Measurements from ENCODE around the gene ESRRA. TPM values are rescaled to one million over a fixed set of nuclear protein-coding genes. Genes with fewer than 3 reads are reported as not detected.

Gene ESRRA
- total RNA-seq, 5 donors from 2014 or later (not counting 1 experiment from before 2014, with no cell fraction given), result 20.2 to 43.1 (median 39.7) TPM

GRCh38 chr11:64352099-64352994 lies 47.0 kb downstream of the ESRRA start:
- POLR2A ChIA-PET, result interaction anchor here in 1 of 2 donors (0.5 kb wide), 1 partner anchor 12 kb away, joined by 6 read pairs; no protein-coding TSS in a partner anchor

GRCh38 chr11:64352995-64353714 lies 47.8 kb downstream of the ESRRA start:
- H3K4me3 Mint-ChIP-seq, result no peak overlapping the region
- CTCF ChIA-PET, result interaction anchor here in 1 of 2 donors (0.7 kb wide), 1 partner anchor 51 kb away, joined by 3 read pairs; no protein-coding TSS in a partner anchor

More at GRCh38 chr11:64352099-64352994, 47.0 kb downstream of the ESRRA start:
- H3K9me3 ChIP-seq, result no peaks in the 10 kb centered on the region
- no peak overlapping the region for H3K27ac ChIP-seq (ENCODE audit: low read length)
- WGBS (ENCODE audit: insufficient coverage), result 97% methylated on average over 26 of the region's 33 CpGs
- peaks cover 4 to 7% (median 5%) of the 10 kb centered on the region in 3 donors for H3K4me1 Mint-ChIP-seq
- H3K9me3 Mint-ChIP-seq, result no peaks in the 10 kb centered on the region
- no peak for DNase-seq
- no peak for ATAC-seq (replicated peaks in 1 of 4)
- H3K27ac Mint-ChIP-seq, result no peak overlapping the region
- peaks cover 0 to 16% of the 10 kb centered on the region in 2 experiments for H3K4me1 ChIP-seq (ENCODE audit: control insufficient read depth in 1 of 2, extremely low read depth in 1 of 2, insufficient read depth in 2 of 2, low read length in 2 of 2)
- peaks cover 21 to 39% of the 10 kb centered on the region in 2 donors for H3K36me3 ChIP-seq (ENCODE audit: control insufficient read depth in 2 of 2, extremely low read depth in 1 of 2, insufficient read depth in 1 of 2, low read length in 1 of 2)
- no peak overlapping the region for H3K4me3 Mint-ChIP-seq
- no peak overlapping the region for H3K4me3 ChIP-seq (ENCODE audit: control insufficient read depth in 1 of 2, extremely low read depth in 1 of 2, low read length in 1 of 2)
- H3K36me3 Mint-ChIP-seq, result peaks cover 5% of the 10 kb centered on the region
- H3K27me3 ChIP-seq (replicated peaks in 1 of 2; ENCODE audit: control insufficient read depth in 2 of 2, extremely low read depth in 1 of 2, insufficient read depth in 2 of 2, low read length in 1 of 2), result no peaks in the 10 kb centered on the region
- no peaks in the 10 kb centered on the region for H3K27me3 Mint-ChIP-seq
- CTCF ChIA-PET, result interaction anchor here (0.5 to 0.7 kb wide), 2 partner anchors 50 to 322 kb away, joined by 3 read pairs; no protein-coding TSS in a partner anchor

GRCh38 chr11:64353715-64354506 lies 48.6 kb downstream of the ESRRA start:
- ATAC-seq (replicated peaks in 1 of 4), result no peak
- no peaks in the 10 kb centered on the region for H3K27me3 ChIP-seq (replicated peaks in 1 of 2; ENCODE audit: control insufficient read depth in 2 of 2, extremely low read depth in 1 of 2, insufficient read depth in 2 of 2, low read length in 1 of 2)
- no peak overlapping the region for H3K27ac Mint-ChIP-seq
- WGBS (ENCODE audit: insufficient coverage), result 95% methylated on average over 8 of the region's 20 CpGs
- CTCF ChIA-PET, result interaction anchor here in 1 of 2 donors (0.6 kb wide), 1 partner anchor 53 kb away, joined by 3 read pairs; no protein-coding TSS in a partner anchor
- peaks cover 19 to 34% of the 10 kb centered on the region in 2 donors for H3K36me3 ChIP-seq (ENCODE audit: control insufficient read depth in 2 of 2, extremely low read depth in 1 of 2, insufficient read depth in 1 of 2, low read length in 1 of 2)
- peaks cover 12 to 32% of the 10 kb centered on the region in 2 experiments for H3K4me1 ChIP-seq (ENCODE audit: control insufficient read depth in 1 of 2, extremely low read depth in 1 of 2, insufficient read depth in 2 of 2, low read length in 2 of 2)
- no peaks in the 10 kb centered on the region for H3K27me3 Mint-ChIP-seq
- no peak overlapping the region for H3K4me3 ChIP-seq (ENCODE audit: control insufficient read depth in 1 of 2, extremely low read depth in 1 of 2, low read length in 1 of 2)
- H3K4me3 Mint-ChIP-seq, result no peak overlapping the region
- peaks cover 3% of the 10 kb centered on the region for H3K36me3 Mint-ChIP-seq
- DNase-seq, result no peak
- no peak overlapping the region for H3K27ac ChIP-seq (ENCODE audit: low read length)
- peaks cover 7 to 17% (median 14%) of the 10 kb centered on the region in 3 donors for H3K4me1 Mint-ChIP-seq
- H3K9me3 ChIP-seq, result no peaks in the 10 kb centered on the region
- H3K9me3 Mint-ChIP-seq, result no peaks in the 10 kb centered on the region
- POLR2A ChIA-PET, result no interaction called here

More at GRCh38 chr11:64352995-64353714, 47.8 kb downstream of the ESRRA start:
- Histone ChIP-seq H3K9me3 (no peaks in the 10 kb centered on the region), H3K27ac (ENCODE audit: low read length) (no peak overlapping the region), H3K36me3 (ENCODE audit: control insufficient read depth in 2 of 2, extremely low read depth in 1 of 2, insufficient read depth in 1 of 2, low read length in 1 of 2) (peaks cover 19 to 36% of the 10 kb centered on the region in 2 donors), H3K4me1 (ENCODE audit: control insufficient read depth in 1 of 2, extremely low read depth in 1 of 2, insufficient read depth in 2 of 2, low read length in 2 of 2) (peaks cover 7 to 25% of the 10 kb centered on the region in 2 experiments), H3K27me3 (replicated peaks in 1 of 2; ENCODE audit: control insufficient read depth in 2 of 2, extremely low read depth in 1 of 2, insufficient read depth in 2 of 2, low read length in 1 of 2) (no peaks in the 10 kb centered on the region), H3K4me3 (ENCODE audit: control insufficient read depth in 1 of 2, extremely low read depth in 1 of 2, low read length in 1 of 2) (no peak overlapping the region)
- ATAC-seq (replicated peaks in 1 of 4) (no peak), DNase-seq (no peak)
- Mint-ChIP-seq H3K27ac (no peak overlapping the region), H3K27me3 (no peaks in the 10 kb centered on the region), H3K4me1 (peaks cover 7 to 13% (median 12%) of the 10 kb centered on the region in 3 donors), H3K36me3 (peaks cover 3% of the 10 kb centered on the region), H3K9me3 (no peaks in the 10 kb centered on the region)
- WGBS (ENCODE audit: insufficient coverage), result 95% methylated on average over 30 of the region's 34 CpGs
- POLR2A ChIA-PET, result interaction anchor here in 1 of 2 donors (0.5 kb wide), 1 partner anchor 1028 kb away, joined by 6 read pairs; no protein-coding TSS in a partner anchor

- H3K27me3 Mint-ChIP-seq, result no peaks in the 10 kb centered on the region
- Histone ChIP-seq H3K27me3 (replicated peaks in 1 of 2; ENCODE audit: control insufficient read depth in 2 of 2, extremely low read depth in 1 of 2, insufficient read depth in 2 of 2, low read length in 1 of 2) (no peaks in the 10 kb centered on the region), H3K36me3 (ENCODE audit: control insufficient read depth in 2 of 2, extremely low read depth in 1 of 2, insufficient read depth in 1 of 2, low read length in 1 of 2) (peaks cover 15 to 26% of the 10 kb centered on the region in 2 donors), H3K4me3 (ENCODE audit: control insufficient read depth in 1 of 2, extremely low read depth in 1 of 2, low read length in 1 of 2) (no peak overlapping the region), H3K27ac (ENCODE audit: low read length) (no peak overlapping the region), H3K4me1 (ENCODE audit: control insufficient read depth in 1 of 2, extremely low read depth in 1 of 2, insufficient read depth in 2 of 2, low read length in 2 of 2) (peaks cover 14 to 44% of the 10 kb centered on the region in 2 experiments), H3K9me3 (no peaks in the 10 kb centered on the region)
- DNase-seq (peak in 13 of 35 experiments; percentile 18 to 58 (median 40)), ATAC-seq (replicated peaks in 1 of 4) (peak in 2 of 4 experiments; percentile 23 to 38)
- H3K4me3 Mint-ChIP-seq, result no peak overlapping the region
- H3K9me3 Mint-ChIP-seq, result no peaks in the 10 kb centered on the region
- CTCF ChIA-PET, result interaction anchor here (0.6 to 0.8 kb wide), 4 partner anchors 12 to 149 kb away, joined by 4 to 5 read pairs (median 4); partner anchors contain the start of genes PRDX5 (in 1 of the 2) and TRMT112 (in 1 of the 2)
- H3K36me3 Mint-ChIP-seq, result no peaks in the 10 kb centered on the region
- 60% methylated on average over 10 of the region's 23 CpGs for WGBS (ENCODE audit: insufficient coverage)
- H3K27ac Mint-ChIP-seq, result peak overlapping the region in 1 of 2 donors; percentile 72
- POLR2A ChIA-PET, result interaction anchor here in 1 of 2 donors (0.6 to 0.9 kb wide), 2 partner anchors 10 to 296 kb away, joined by 3 to 4 read pairs; no protein-coding TSS in a partner anchor
- H3K4me1 Mint-ChIP-seq, result peaks cover 17 to 26% (median 23%) of the 10 kb centered on the region in 3 donors
These were observed 50.0 kb downstream of the ESRRA start for GRCh38 chr11:64355078-64355940.

Measured in T-cell (primary cell).